Fibroblast of lung (primary cell): ENCODE measurements around the gene DLGAP3. TPM values are rescaled to one million over a fixed set of nuclear protein-coding genes. Genes with fewer than 3 reads are reported as not detected.
"Not testable (repeated sequence)": the region's sequence is repeated elsewhere in the genome, so short reads cannot be mapped to it uniquely, and the experiment has no call there.

Source experiments
- DNase-seq, 2 donors: peaks; one replicate each; pipeline versions ENCODE4 v3.0.0 to v3.0.0-alpha.2; 2010; ENCODE audit warnings: low read depth in 2 of 2
- H2AFZ ChIP-seq: 2 replicates; pipeline ENCODE4 v1.5.1; 2012; ENCODE audit warnings: low read length, control low read depth, inconsistent platforms
- H3K27ac ChIP-seq: 2 replicates; pipeline ENCODE4 v1.5.1; 2011; ENCODE audit warnings: low read length, control low read depth; ENCODE audit not compliant: insufficient read depth
- H3K27me3 ChIP-seq: 2 replicates; pipeline ENCODE4 v1.5.1; 2011; ENCODE audit warnings: mild to moderate bottlenecking, low read length; ENCODE audit not compliant: control insufficient read depth, insufficient read depth
- H3K36me3 ChIP-seq: 2 replicates; pipeline ENCODE4 v1.5.1; 2011; ENCODE audit warnings: low read length; ENCODE audit not compliant: control insufficient read depth, insufficient read depth
- H3K4me1 ChIP-seq: 2 replicates; pipeline ENCODE4 v1.5.1; 2011; ENCODE audit warnings: low read length; ENCODE audit not compliant: control insufficient read depth, insufficient read depth; ENCODE audit errors: extremely low read depth
- H3K4me2 ChIP-seq: 2 replicates; pipeline ENCODE4 v1.5.1; 2011; ENCODE audit warnings: low read length, control low read depth; ENCODE audit not compliant: insufficient read depth; ENCODE audit errors: extremely low read depth
- H3K4me3 ChIP-seq, 4 experiments: fragments of 200-600 bp in 1 of 4; sonication (generic) in 1 of 4; replicated peaks in 1 of 4; 2 replicates each; pipeline ENCODE4 v1.5.1; 2011 to 2016; ENCODE audit warnings: low read length in 4 of 4, low read depth in 3 of 4, mild to moderate bottlenecking in 3 of 4, control low read depth in 2 of 4, inconsistent platforms in 1 of 4, mixed read lengths in 1 of 4; ENCODE audit not compliant: insufficient read depth in 1 of 4; ENCODE audit errors: control extremely low read depth in 1 of 4
- H3K79me2 ChIP-seq: 2 replicates; pipeline ENCODE4 v1.5.1; 2012; ENCODE audit warnings: mild to moderate bottlenecking, low read length, inconsistent platforms; ENCODE audit not compliant: control insufficient read depth, insufficient read depth
- H3K9ac ChIP-seq: 2 replicates; pipeline ENCODE4 v1.5.1; 2011; ENCODE audit warnings: mild to moderate bottlenecking, low read length, control low read depth; ENCODE audit not compliant: insufficient read depth
- H3K9me3 ChIP-seq: 2 replicates; pipeline ENCODE4 v1.5.1; 2012; ENCODE audit warnings: low read depth, low read length; ENCODE audit not compliant: control insufficient read depth, insufficient read depth
- H4K20me1 ChIP-seq: 2 replicates; pipeline ENCODE4 v1.5.1; 2011; ENCODE audit warnings: low read length; ENCODE audit not compliant: control insufficient read depth, insufficient read depth; ENCODE audit errors: extremely low read depth
- EZH2 ChIP-seq: IDR thresholded peaks from 2 replicates; pipeline ENCODE4 v1.5.1; 2012; ENCODE audit warnings: low read length, control low read depth, mild to moderate bottlenecking; ENCODE audit errors: missing control alignments
- polyA plus RNA-seq, 2 donors: library from polyadenylated mRNA; depleted of rRNA in 1 of 2; stranded (reverse) in 1 of 2; unstranded in 1 of 2; fragments of >200 nt; gene quantifications; 2 replicates each; pipeline ENCODE4 v1.2.1, GENCODE V29; 2011 to 2012; ENCODE audit warnings: missing spikeins in 1 of 2
- total RNA-seq: library from RNA; depleted of rRNA; stranded (reverse); fragments of >200 nt; gene quantifications from 2 replicates; pipeline ENCODE4 v1.2.1, GENCODE V29; 2014
- TF ChIP-seq, protein P1 (sequence below), 2 donors: IDR thresholded peaks in 1 of 2; conservative IDR thresholded peaks in 1 of 2; 1 replicate in 1 of 2; 2 replicates in 1 of 2; pipeline ENCODE4 v1.5.1; 2011 to 2012; ENCODE audit warnings: low read length in 2 of 2, control low read depth in 1 of 2, inconsistent platforms in 1 of 2, low read depth in 1 of 2, mild to moderate bottlenecking in 1 of 2

The DLGAP3 gene
- total and polyA plus RNA-seq, 2 donors (not counting 1 experiment from before 2014, with no cell fraction given) = not detected

DNA sequence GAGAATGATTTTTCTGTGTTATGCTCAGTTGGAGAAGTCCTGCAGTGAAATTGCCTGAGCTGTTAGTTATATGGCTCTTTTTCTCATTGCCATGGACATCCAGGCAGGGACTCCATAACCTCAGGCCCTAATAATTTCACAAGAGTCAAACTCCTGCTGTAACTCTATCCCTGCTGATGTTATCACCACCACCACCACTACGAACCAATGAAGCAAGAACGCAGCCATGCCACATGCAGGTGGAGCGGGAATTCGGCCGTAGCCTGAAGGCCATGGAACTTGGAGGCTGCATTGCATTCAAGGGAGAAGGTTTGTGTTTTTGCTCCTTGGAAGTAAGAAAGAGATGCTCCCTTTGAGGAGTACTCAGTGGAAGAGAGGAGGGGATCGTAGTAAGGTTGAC is 16.8 kb upstream of the DLGAP3 start:
- no peaks in the 10 kb centered on the region for H3K27me3 ChIP-seq
- no peaks in the 10 kb centered on the region for H4K20me1 ChIP-seq
- no peaks in the 10 kb centered on the region for H3K9me3 ChIP-seq
- H3K4me1 ChIP-seq = no peaks in the 10 kb centered on the region
- H3K27ac ChIP-seq = no peak overlapping the region
- DNase-seq = no peak
- no peak for TF ChIP-seq EZH2
- TF ChIP-seq, protein P1, sequence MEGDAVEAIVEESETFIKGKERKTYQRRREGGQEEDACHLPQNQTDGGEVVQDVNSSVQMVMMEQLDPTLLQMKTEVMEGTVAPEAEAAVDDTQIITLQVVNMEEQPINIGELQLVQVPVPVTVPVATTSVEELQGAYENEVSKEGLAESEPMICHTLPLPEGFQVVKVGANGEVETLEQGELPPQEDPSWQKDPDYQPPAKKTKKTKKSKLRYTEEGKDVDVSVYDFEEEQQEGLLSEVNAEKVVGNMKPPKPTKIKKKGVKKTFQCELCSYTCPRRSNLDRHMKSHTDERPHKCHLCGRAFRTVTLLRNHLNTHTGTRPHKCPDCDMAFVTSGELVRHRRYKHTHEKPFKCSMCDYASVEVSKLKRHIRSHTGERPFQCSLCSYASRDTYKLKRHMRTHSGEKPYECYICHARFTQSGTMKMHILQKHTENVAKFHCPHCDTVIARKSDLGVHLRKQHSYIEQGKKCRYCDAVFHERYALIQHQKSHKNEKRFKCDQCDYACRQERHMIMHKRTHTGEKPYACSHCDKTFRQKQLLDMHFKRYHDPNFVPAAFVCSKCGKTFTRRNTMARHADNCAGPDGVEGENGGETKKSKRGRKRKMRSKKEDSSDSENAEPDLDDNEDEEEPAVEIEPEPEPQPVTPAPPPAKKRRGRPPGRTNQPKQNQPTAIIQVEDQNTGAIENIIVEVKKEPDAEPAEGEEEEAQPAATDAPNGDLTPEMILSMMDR (conservative IDR thresholded peaks at IDR 0.05 in 1 of 2, IDR thresholded peaks at IDR 0.05 in 1 of 2; ENCODE audit: low read depth in 1 of 2, low read length in 2 of 2) = no peak
- H3K4me2 ChIP-seq = no peak overlapping the region
- no peak overlapping the region for H3K4me3 ChIP-seq
- no peaks in the 10 kb centered on the region for H3K79me2 ChIP-seq
- H3K9ac ChIP-seq = no peak overlapping the region
- no peak overlapping the region for H2AFZ ChIP-seq
- no peaks in the 10 kb centered on the region for H3K36me3 ChIP-seq

DNA sequence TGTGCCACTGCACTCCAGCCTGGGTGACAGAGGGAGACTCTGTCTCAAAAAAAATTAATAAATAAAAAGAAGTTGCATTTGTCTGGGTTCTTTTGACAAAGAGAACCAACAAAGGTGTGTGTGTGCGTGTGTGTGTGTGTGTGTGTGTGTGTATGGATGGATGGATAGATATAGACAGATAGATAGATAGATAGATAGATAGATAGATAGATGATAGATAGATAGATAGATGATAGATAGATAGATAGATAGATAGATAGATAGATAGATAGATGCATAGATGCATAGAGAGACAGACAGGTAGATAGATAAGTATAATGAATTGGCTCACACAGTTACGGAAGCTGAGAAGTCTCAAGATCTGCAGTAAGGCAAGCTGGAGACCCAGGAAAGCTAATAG is 12.3 kb upstream of the DLGAP3 start:
- H3K9ac ChIP-seq, H3K27ac ChIP-seq, H3K4me3 ChIP-seq, H2AFZ ChIP-seq, H3K9me3 ChIP-seq, H3K4me2 ChIP-seq, H3K4me1 ChIP-seq, DNase-seq, H3K27me3 ChIP-seq, H3K79me2 ChIP-seq, H4K20me1 ChIP-seq, H3K36me3 ChIP-seq: not testable (repeated sequence)

DNA sequence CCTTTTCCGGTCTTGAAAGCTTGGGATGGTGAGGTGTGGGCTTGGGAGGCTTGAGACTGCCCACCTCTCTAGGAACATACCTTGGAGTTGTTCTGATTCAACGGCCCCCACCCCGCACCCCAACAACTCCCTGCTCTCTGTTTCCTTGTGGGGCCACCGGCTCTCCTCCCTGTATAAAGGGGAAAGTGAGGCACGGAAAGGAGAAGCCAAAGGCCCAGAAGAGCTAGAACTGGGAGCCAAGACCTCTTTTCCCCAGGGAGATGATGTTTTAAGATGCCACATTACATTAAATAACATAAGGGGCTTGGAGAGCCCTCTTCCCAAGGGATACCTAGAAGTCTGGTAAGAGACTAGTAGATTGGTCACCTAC is 1.2 kb upstream of the DLGAP3 start:
- H3K36me3 ChIP-seq = no peaks in the 10 kb centered on the region
- H2AFZ ChIP-seq = no peak overlapping the region
- H3K4me3 ChIP-seq = no peak overlapping the region
- no peaks in the 10 kb centered on the region for H4K20me1 ChIP-seq
- no peak for DNase-seq
- H3K27me3 ChIP-seq = peaks cover 40% of the 10 kb centered on the region
- H3K9me3 ChIP-seq = no peaks in the 10 kb centered on the region
- H3K27ac ChIP-seq = no peak overlapping the region
- no peak overlapping the region for H3K9ac ChIP-seq
- no peaks in the 10 kb centered on the region for H3K4me1 ChIP-seq
- no peak for TF ChIP-seq EZH2
- TF ChIP-seq, protein P1 (conservative IDR thresholded peaks at IDR 0.05 in 1 of 2, IDR thresholded peaks at IDR 0.05 in 1 of 2; ENCODE audit: low read depth in 1 of 2, low read length in 2 of 2) = no peak
- no peak overlapping the region for H3K4me2 ChIP-seq
- no peaks in the 10 kb centered on the region for H3K79me2 ChIP-seq
